GM12878 (cell line): ENCODE results near the gene NR2F1. TPM values are rescaled to one million over a fixed set of nuclear protein-coding genes. Genes with fewer than 3 reads are reported as not detected.

Source experiments
- ATAC-seq: fragments of 200-7000 bp; cut with Tn5 transposase; 3 replicates; pipeline ENCODE4 v1.9.1; 2020; ENCODE audit warnings: mild to moderate bottlenecking, moderate library complexity
- Bru-seq: library from RNA; stranded (reverse); fragments of 400-500 nt; gene quantifications from one replicate; lab custom pipeline; 2021; lab: Mats Ljungman, UMichigan
- BruChase-seq, 2 experiments: library from RNA; stranded (reverse); fragments of 400-500 nt; gene quantifications; one replicate each; lab custom pipeline; 2021; lab: Mats Ljungman, UMichigan
- BruUV-seq: library from RNA; stranded (reverse); fragments of 400-500 nt; replicated peaks from 2 replicates; lab custom pipeline; 2021; lab: Mats Ljungman, UMichigan
- CTCF ChIA-PET: fragments of 300-600 bp; sonication (Branson Sonifier 250); formaldehyde crosslinking; extraction: SDS; loops from one replicate; lab custom pipeline; 2021; ENCODE audit warnings: inconsistent platforms; lab: Yijun Ruan, JAX
- POLR2A ChIA-PET: fragments of 350-600 bp; formaldehyde crosslinking; extraction: SDS; loops from one replicate; lab custom pipeline; 2021; ENCODE audit warnings: inconsistent platforms; lab: Charles Lee
- RAD21 ChIA-PET: fragments of 300-600 bp; sonication (Branson Sonifier 250); formaldehyde crosslinking; loops from one replicate; lab custom pipeline; 2023; ENCODE audit warnings: antibody characterized with exemption; ENCODE audit not compliant: unreplicated experiment; lab: Charles Lee
- SMC1A ChIA-PET: fragments of 300-600 bp; sonication (Branson Sonifier 250); formaldehyde crosslinking; loops from one replicate; lab custom pipeline; 2023; ENCODE audit not compliant: unreplicated experiment, uncharacterized antibody; lab: Charles Lee
- DNase-seq: peaks from one replicate; pipeline ENCODE4 v3.0.0-alpha.2; 2011; ENCODE audit warnings: low read depth, low spot score
- FAIRE-seq: peaks from 3 replicates; lab custom pipeline; 2011; peaks lifted over from hg19 to GRCh38; lab: Jason Lieb, UNC
- H2AFZ ChIP-seq: 2 replicates; pipeline ENCODE4 v1.6.0; 2011; ENCODE audit warnings: low read depth, low read length, control low read depth; ENCODE audit not compliant: control insufficient read depth
- H3K27ac ChIP-seq: 2 replicates; pipeline ENCODE4 v1.5.1; 2011; ENCODE audit warnings: control low read depth; ENCODE audit not compliant: control insufficient read depth, insufficient read depth
- H3K27me3 ChIP-seq, 2 experiments: replicated peaks in 1 of 2; 2 replicates each; pipeline versions ENCODE4 v1.6.0 to v1.6.1; 2011; ENCODE audit warnings: low read length in 1 of 2; ENCODE audit not compliant: control insufficient read depth in 2 of 2, insufficient read depth in 2 of 2
- H3K36me3 ChIP-seq, 2 experiments: 2 replicates each; pipeline ENCODE4 v1.5.1; 2011; ENCODE audit warnings: low read length in 1 of 2; ENCODE audit not compliant: control insufficient read depth in 2 of 2, insufficient read depth in 2 of 2
- H3K4me1 ChIP-seq: 2 replicates; pipeline ENCODE4 v1.6.1; 2011; ENCODE audit warnings: mild to moderate bottlenecking, low read length, moderate library complexity, mixed read lengths; ENCODE audit not compliant: control insufficient read depth, insufficient read depth
- H3K4me2 ChIP-seq: 2 replicates; pipeline ENCODE4 v1.6.0; 2011; ENCODE audit warnings: control low read depth; ENCODE audit not compliant: control insufficient read depth, insufficient read depth
- H3K4me3 ChIP-seq: fragments of 200-600 bp; sonication (generic); 2 replicates; pipeline ENCODE4 v1.5.1; 2016
- H3K79me2 ChIP-seq: 2 replicates; pipeline ENCODE4 v1.6.0; 2011; ENCODE audit warnings: low read length; ENCODE audit not compliant: control insufficient read depth, insufficient read depth
- H3K9ac ChIP-seq: 2 replicates; pipeline ENCODE4 v1.8.0; 2011; ENCODE audit warnings: low read length, control low read depth, mixed read lengths; ENCODE audit not compliant: control insufficient read depth, insufficient read depth
- H3K9me3 ChIP-seq: replicated peaks from 3 replicates; pipeline ENCODE4 v1.5.1; 2011; ENCODE audit warnings: mild to moderate bottlenecking, low read length; ENCODE audit not compliant: control insufficient read depth, insufficient read depth
- H4K20me1 ChIP-seq: 2 replicates; pipeline ENCODE4 v1.6.0; 2011; ENCODE audit not compliant: control insufficient read depth, insufficient read depth
- CBFB ChIP-seq: IDR thresholded peaks from 2 replicates; pipeline ENCODE4 v1.6.1; 2016; ENCODE audit warnings: antibody characterized with exemption, low read depth
- NR2C2 ChIP-seq: IDR thresholded peaks from 2 replicates; pipeline ENCODE4 v1.6.1; 2011; ENCODE audit warnings: borderline replicate concordance, low read depth; ENCODE audit not compliant: control insufficient read depth, insufficient read length
- SRF ChIP-seq, 2 experiments: IDR thresholded peaks; 2 replicates each; pipeline ENCODE4 v1.6.1; 2011; ENCODE audit warnings: low read depth in 2 of 2, low read length in 2 of 2, mild to moderate bottlenecking in 1 of 2, moderate library complexity in 1 of 2
- ZZZ3 ChIP-seq: IDR thresholded peaks from 2 replicates; pipeline ENCODE4 v1.6.1; 2011; ENCODE audit warnings: low read depth; ENCODE audit not compliant: control insufficient read depth, insufficient read length
- WGBS: methylation state at CpG from one replicate; pipeline ENCODE4 v1.1.6; 2016; ENCODE audit warnings: low lambda C conversion rate; ENCODE audit not compliant: insufficient replicate concordance, insufficient coverage; ENCODE audit errors: missing lambda C conversion rate; 5-methylcytosine and 5-hydroxymethylcytosine counted together
- in situ Hi-C: fragments of 300-500 bp; cut with MboI; formaldehyde crosslinking; loops from 9 replicates; pipeline ENCODE4 v1.14.3; 2018; ENCODE audit warnings: mixed read lengths
- intact Hi-C: fragments of 100-400 bp; cut with micrococcal nuclease; formaldehyde crosslinking; loops from one replicate; pipeline ENCODE4 v1.14.2; 2022; ENCODE audit not compliant: unreplicated experiment
- long read RNA-seq, 2 experiments: library from polyadenylated mRNA; unstranded; transcript quantifications; one replicate each; pipeline ENCODE4 v2.0.0, GENCODE V29; 2019 to 2020
- polyA minus RNA-seq, 3 experiments: library from RNA; depleted of rRNA, polyadenylated mRNA; stranded (reverse); fragments of >200 nt; gene quantifications; 2 replicates each; pipeline ENCODE4 v1.2.3, GENCODE V29; 2011
- polyA plus RNA-seq, 11 experiments: library from polyadenylated mRNA; depleted of rRNA in 4 of 11; unstranded in 6 of 11; stranded (reverse) in 5 of 11; fragments of >200 nt; fragmentation: Nextera tagmentation in 4 of 11; fragmentation: Illumina TruSeq in 1 of 11; extraction: Ambion mirVana in 4 of 11; extraction: Trizol in 1 of 11; gene quantifications; 1 replicate in 1 of 11; 2 replicates in 10 of 11; pipeline versions ENCODE4 v1.2.1 to v1.2.3, GENCODE V29; 2011 to 2016; ENCODE audit warnings: inconsistent platforms in 2 of 11, missing spikeins in 2 of 11, low read depth in 1 of 11
- total RNA-seq, 4 experiments: library from RNA; depleted of rRNA in 3 of 4; stranded (reverse); fragments of >200 nt in 3 of 4; fragmentation: Illumina TruSeq in 1 of 4; extraction: Trizol in 1 of 4; gene quantifications; 2 replicates each; pipeline versions ENCODE4 v1.2.1 to v1.2.3, GENCODE V29; 2013 to 2021
- TF ChIP-seq, protein P1 (sequence below): IDR thresholded peaks from 2 replicates; pipeline ENCODE4 v1.6.1; 2012; ENCODE audit warnings: mild to moderate bottlenecking, low read depth, low read length
- TF ChIP-seq, protein P2 (sequence below): fragments of 150-350 bp; IDR thresholded peaks from 2 replicates; pipeline ENCODE4 v1.6.1; 2016; ENCODE audit warnings: low read depth, low read length
- TF ChIP-seq, protein P3 (sequence below): IDR thresholded peaks from 2 replicates; pipeline ENCODE4 v1.6.1; 2011; ENCODE audit warnings: borderline replicate concordance, low read depth, mild to moderate bottlenecking, moderate library complexity, low read length; ENCODE audit not compliant: insufficient read depth, poor library complexity, severe bottlenecking

Gene NR2F1
- not detected in 2 replicates for total RNA-seq (2013; cell fraction: nucleolus; rRNA removed)
- total RNA-seq (2014; rRNA removed) (0.22 and 0.79 TPM in 2 replicates), total RNA-seq (2014; rRNA removed; fragmentation: Illumina TruSeq; extraction: Trizol) (not detected in 2 replicates), total RNA-seq (2021) (0.32 and 0.36 TPM in 2 replicates), polyA plus RNA-seq (2011; rRNA removed) (0.06 TPM in 1 of 2 replicates, not detected in the other), polyA plus RNA-seq (2014; fragmentation: Illumina TruSeq; extraction: Trizol) (not detected in 2 replicates), polyA plus RNA-seq (2014; fragmentation: Nextera tagmentation; extraction: Ambion mirVana) (under 1 TPM in 1 of 2 experiments, not detected in 1; 0.04 TPM), polyA plus RNA-seq (2014; rRNA removed) (not detected in 2 replicates), polyA plus RNA-seq (2016; fragmentation: Nextera tagmentation; extraction: Ambion mirVana) (not detected), polyA minus RNA-seq (2011; rRNA and poly(A)+ RNA removed) (0.10 TPM in 1 of 2 replicates, not detected in the other), Bru-seq, nascent RNA (percentile 11 among the genes with signal in this experiment), BruChase-seq, experiment 1, labeled RNA remaining after a 6-hour chase (percentile 20 among the genes with signal in this experiment), BruChase-seq, experiment 2, labeled RNA remaining after a 2-hour chase (percentile 11 among the genes with signal in this experiment)
- polyA plus RNA-seq (2011; ENCODE audit: low read depth), result not detected
- polyA plus RNA-seq (2011; cell fraction: cytosol; rRNA removed), result 0.09 and 0.10 TPM in 2 replicates
- polyA plus RNA-seq (2011; cell fraction: nucleus; rRNA removed), result 0.25 and 0.28 TPM in 2 replicates
- not detected in 2 replicates for polyA plus RNA-seq (2012)
- polyA minus RNA-seq (2011; cell fraction: cytosol; rRNA and poly(A)+ RNA removed), result 0.94 and 1.1 TPM in 2 replicates
- polyA minus RNA-seq (2011; cell fraction: nucleus; rRNA and poly(A)+ RNA removed), result 0.38 TPM in 1 of 2 replicates, not detected in the other
- long read RNA-seq, experiment 1, result 0 reads
- long read RNA-seq, experiment 2, result 0 reads

DNA sequence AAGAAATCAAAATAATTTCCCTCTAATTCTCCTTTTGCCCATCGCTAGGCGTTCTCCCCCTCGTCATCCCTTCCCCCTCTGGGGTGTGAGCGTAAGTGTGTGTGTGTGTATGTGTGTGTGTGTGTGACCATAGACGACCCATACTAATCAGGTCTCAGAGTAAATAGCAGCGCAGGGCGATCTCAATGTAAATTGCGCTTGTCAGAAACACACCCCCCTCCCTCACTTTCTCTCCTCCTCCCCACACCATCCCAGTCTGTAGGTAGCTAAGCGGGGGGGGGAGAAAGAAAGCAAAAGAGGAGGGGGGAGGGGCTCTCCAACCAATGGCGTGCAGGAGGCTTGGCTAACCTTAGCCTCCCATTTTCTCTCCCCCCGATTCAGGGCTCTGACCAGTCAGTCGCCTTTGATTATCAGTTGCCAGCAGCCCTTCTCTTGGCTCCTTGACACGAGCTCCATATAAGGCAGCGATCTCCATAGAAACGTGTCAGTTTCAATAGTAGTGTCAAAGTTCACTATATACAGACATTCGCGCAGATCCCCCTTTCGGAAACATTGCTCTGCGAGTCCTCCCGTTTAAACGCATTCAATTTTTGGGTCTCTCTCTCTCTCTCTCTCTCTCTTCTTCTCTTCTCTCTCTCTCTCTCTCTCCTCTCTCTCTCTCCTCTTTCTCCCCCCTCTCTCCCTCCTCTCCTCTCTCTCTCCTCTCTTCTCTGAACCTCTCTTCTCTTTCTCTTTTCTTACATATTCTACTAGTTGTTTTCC lies at the start of gene NR2F1:
Gene NR2F1, plus strand, starts transcription at position 546 of the 762 bp plus-strand sequence. CDS start 1,802 bp downstream, outside the sequence.
- WGBS, result 39% methylated on average over 20 of the region's 21 CpGs
- H2AFZ ChIP-seq, result no peak within 1 kb of the TSS
- H3K27me3 ChIP-seq, result peaks cover 14 to 45% of the 10 kb centered on the region in 2 experiments
- H4K20me1 ChIP-seq, result no peaks in the 10 kb centered on the region
- POLR2A ChIA-PET, result no interaction called here
- H3K4me3 ChIP-seq, result peak within 1 kb of the TSS; percentile 16; the same call in 1 of the 2 replicates
- no peaks in the 10 kb centered on the region for H3K36me3 ChIP-seq
- H3K79me2 ChIP-seq, result no peaks in the 10 kb centered on the region
- DNase-seq (no peak), ATAC-seq (peak; percentile 54), FAIRE-seq (peak; percentile 27)
- SMC1A ChIA-PET, result interaction anchor here (0.6 to 2.3 kb wide), 11 partner anchors 24 to 1120 kb away, joined by 3 to 26 read pairs (median 4); no protein-coding TSS in a partner anchor
- in situ Hi-C loops, result loop anchor here (5.0 to 25.0 kb wide), 2 partner anchors 329 to 1104 kb away; no protein-coding TSS in a partner anchor
- intact Hi-C loops, result no loop called here
- BruUV-seq, result no TSS peak
- RAD21 ChIA-PET, result interaction anchor here (0.6 to 1.5 kb wide), 11 partner anchors 9 to 1131 kb away, joined by 3 to 16 read pairs (median 4); no protein-coding TSS in a partner anchor
- peak within 1 kb of the TSS; percentile 71 for H3K4me2 ChIP-seq
- H3K9ac ChIP-seq, result no peak within 1 kb of the TSS
- no peaks in the 10 kb centered on the region; the same call in 2 of the 3 replicates for H3K9me3 ChIP-seq
- H3K4me1 ChIP-seq, result peaks cover 18% of the 10 kb centered on the region
- CTCF ChIA-PET, result interaction anchor here (0.6 to 2.2 kb wide), 11 partner anchors 9 to 1147 kb away, joined by 3 to 40 read pairs (median 3); no protein-coding TSS in a partner anchor
- no peak within 1 kb of the TSS for H3K27ac ChIP-seq
- TF ChIP-seq NR2C2 (no peak), SRF (IDR thresholded peaks at IDR 0.05; ENCODE audit: low read depth in 2 of 2, low read length in 2 of 2) (peak; percentile 11 to 75; a peak in 1 of 4 replicates), CBFB (no peak), ZZZ3 (peak; percentile 69)
- TF ChIP-seq, protein P1, sequence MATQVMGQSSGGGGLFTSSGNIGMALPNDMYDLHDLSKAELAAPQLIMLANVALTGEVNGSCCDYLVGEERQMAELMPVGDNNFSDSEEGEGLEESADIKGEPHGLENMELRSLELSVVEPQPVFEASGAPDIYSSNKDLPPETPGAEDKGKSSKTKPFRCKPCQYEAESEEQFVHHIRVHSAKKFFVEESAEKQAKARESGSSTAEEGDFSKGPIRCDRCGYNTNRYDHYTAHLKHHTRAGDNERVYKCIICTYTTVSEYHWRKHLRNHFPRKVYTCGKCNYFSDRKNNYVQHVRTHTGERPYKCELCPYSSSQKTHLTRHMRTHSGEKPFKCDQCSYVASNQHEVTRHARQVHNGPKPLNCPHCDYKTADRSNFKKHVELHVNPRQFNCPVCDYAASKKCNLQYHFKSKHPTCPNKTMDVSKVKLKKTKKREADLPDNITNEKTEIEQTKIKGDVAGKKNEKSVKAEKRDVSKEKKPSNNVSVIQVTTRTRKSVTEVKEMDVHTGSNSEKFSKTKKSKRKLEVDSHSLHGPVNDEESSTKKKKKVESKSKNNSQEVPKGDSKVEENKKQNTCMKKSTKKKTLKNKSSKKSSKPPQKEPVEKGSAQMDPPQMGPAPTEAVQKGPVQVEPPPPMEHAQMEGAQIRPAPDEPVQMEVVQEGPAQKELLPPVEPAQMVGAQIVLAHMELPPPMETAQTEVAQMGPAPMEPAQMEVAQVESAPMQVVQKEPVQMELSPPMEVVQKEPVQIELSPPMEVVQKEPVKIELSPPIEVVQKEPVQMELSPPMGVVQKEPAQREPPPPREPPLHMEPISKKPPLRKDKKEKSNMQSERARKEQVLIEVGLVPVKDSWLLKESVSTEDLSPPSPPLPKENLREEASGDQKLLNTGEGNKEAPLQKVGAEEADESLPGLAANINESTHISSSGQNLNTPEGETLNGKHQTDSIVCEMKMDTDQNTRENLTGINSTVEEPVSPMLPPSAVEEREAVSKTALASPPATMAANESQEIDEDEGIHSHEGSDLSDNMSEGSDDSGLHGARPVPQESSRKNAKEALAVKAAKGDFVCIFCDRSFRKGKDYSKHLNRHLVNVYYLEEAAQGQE, result no peak
- TF ChIP-seq, protein P2, sequence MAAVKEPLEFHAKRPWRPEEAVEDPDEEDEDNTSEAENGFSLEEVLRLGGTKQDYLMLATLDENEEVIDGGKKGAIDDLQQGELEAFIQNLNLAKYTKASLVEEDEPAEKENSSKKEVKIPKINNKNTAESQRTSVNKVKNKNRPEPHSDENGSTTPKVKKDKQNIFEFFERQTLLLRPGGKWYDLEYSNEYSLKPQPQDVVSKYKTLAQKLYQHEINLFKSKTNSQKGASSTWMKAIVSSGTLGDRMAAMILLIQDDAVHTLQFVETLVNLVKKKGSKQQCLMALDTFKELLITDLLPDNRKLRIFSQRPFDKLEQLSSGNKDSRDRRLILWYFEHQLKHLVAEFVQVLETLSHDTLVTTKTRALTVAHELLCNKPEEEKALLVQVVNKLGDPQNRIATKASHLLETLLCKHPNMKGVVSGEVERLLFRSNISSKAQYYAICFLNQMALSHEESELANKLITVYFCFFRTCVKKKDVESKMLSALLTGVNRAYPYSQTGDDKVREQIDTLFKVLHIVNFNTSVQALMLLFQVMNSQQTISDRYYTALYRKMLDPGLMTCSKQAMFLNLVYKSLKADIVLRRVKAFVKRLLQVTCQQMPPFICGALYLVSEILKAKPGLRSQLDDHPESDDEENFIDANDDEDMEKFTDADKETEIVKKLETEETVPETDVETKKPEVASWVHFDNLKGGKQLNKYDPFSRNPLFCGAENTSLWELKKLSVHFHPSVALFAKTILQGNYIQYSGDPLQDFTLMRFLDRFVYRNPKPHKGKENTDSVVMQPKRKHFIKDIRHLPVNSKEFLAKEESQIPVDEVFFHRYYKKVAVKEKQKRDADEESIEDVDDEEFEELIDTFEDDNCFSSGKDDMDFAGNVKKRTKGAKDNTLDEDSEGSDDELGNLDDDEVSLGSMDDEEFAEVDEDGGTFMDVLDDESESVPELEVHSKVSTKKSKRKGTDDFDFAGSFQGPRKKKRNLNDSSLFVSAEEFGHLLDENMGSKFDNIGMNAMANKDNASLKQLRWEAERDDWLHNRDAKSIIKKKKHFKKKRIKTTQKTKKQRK, result no peak
- TF ChIP-seq, protein P3, sequence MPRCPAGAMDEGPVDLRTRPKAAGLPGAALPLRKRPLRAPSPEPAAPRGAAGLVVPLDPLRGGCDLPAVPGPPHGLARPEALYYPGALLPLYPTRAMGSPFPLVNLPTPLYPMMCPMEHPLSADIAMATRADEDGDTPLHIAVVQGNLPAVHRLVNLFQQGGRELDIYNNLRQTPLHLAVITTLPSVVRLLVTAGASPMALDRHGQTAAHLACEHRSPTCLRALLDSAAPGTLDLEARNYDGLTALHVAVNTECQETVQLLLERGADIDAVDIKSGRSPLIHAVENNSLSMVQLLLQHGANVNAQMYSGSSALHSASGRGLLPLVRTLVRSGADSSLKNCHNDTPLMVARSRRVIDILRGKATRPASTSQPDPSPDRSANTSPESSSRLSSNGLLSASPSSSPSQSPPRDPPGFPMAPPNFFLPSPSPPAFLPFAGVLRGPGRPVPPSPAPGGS, result no peak
